Activated gamma-delta T cell treated with Interleukin-2 at 50 U/mL for 16 hours (primary cell): ENCODE results near the gene MAB21L2.

Experiments used
- DNase-seq: peaks from one replicate; pipeline ENCODE4 v3.0.0-alpha.2; 2020

Gene MAB21L2

DNA sequence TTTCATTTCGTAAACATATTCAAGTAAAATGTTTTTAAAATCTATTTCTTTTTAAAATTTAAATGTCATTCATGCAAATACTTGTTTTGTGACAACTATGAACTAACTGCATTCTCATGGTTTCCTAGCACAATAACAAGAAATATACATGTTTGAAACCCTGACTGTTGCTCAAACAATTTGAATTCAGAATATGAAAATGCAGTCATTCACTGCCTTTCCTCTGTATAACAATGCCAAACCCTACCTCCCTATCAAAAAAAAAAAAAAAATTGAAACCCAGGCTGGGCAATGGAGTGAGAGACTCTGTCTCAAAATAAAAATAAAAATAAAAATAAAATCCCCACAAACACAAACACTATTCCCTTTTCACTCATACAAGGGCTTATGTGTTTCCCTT is 42.1 kb downstream of the MAB21L2 start:
- no peak for DNase-seq

DNA sequence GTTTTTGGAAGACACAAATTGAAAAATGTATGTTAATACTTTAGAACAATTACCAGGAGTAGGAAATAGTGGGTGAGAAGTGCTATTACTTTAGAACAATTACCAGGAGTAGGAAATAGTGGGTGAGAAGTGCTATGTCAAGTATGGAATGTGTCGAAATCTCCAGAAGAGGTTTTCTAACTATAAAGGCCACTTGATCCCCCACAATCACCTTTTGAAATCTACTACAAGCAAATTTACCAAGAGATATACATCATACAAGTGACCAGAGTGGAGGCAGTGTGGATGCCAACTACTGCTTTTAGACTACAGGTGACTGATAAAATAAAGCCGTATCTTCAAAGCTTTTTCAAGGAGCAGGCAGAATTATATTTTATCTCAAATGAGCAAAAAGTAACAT is 43.1 kb downstream of the MAB21L2 start:
- DNase-seq, result no peak

DNA sequence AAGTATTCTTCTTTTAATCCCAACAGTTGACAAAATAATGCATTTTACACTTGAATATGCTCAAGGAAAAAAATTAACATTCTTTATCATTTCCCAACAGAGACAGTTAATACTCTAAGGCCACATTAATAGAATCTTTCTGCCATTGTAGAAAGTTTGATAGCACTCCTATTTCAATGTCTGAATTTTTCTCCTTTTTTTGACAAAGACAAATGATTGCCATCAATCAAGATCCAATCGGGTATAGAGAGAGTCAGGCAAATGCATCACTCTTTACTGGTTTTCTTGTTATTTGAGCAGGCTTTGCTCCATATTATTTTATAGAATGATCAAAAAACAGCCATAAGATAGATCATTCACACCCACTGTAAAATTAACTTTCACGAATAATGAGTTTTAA is 46.1 kb downstream of the MAB21L2 start:
- DNase-seq, result no peak

DNA sequence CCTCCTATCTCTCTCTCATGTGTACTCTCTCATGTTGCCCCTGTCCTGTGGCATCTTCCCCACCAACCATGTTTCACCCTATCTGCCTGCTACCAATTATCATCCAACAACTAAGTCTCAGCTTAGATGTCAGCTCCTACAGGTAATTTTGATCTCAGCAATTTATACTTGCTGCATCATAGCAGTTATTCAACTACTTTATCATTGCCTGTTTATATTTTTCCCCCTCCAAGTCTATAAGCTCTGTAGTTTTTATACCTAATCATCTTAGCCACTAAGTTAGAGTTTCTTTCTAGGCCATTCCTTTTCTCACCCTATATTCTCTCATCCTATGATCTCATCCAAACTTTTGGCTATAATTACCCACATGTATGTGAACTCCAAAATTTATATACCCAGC is 50.7 kb downstream of the MAB21L2 start:
- no peak for DNase-seq
